ENCODE results near the gene CORO1C. TPM values are rescaled to one million over a fixed set of nuclear protein-coding genes. Genes with fewer than 3 reads are reported as not detected.
A peak's percentile ranks its signal among the peaks of the same experiment; 100 is the strongest.

The CORO1C gene
- total RNA-seq, 4 donors from 2014 or later = 277 to 473 (median 342) TPM

- H3K27me3 ChIP-seq = no peaks in the 10 kb centered on the region
- no peak overlapping the region for H3K27ac ChIP-seq
- H3K4me3 ChIP-seq = no peak overlapping the region
- peaks cover 0 to 32% (median 10%) of the 10 kb centered on the region in 3 donors for H3K4me1 ChIP-seq
- no peaks in the 10 kb centered on the region for H3K36me3 ChIP-seq
- ATAC-seq = no peak
- no peaks in the 10 kb centered on the region for H3K9me3 ChIP-seq
- 89 to 100% methylated on average over 1 to 3 of the region's 3 CpGs for WGBS, 2 donors (ENCODE audit: low coverage in 1 of 2)
- no peak for TF ChIP-seq EP300 (IDR thresholded peaks at IDR 0.05)
- no peak for TF ChIP-seq POLR2A (IDR thresholded peaks at IDR 0.05)
- TF ChIP-seq CTCF (IDR thresholded peaks at IDR 0.05) = no peak
- no peak for TF ChIP-seq POLR2AphosphoS5 (IDR thresholded peaks at IDR 0.05)
Observed at GRCh38 chr12:108747563-108747962, 16.2 kb upstream of the CORO1C start.

GRCh38 chr12:108745641-108746040 lies 14.3 kb upstream of the CORO1C start:
- no peak for ATAC-seq
- no peaks in the 10 kb centered on the region for H3K36me3 ChIP-seq
- no peaks in the 10 kb centered on the region for H3K9me3 ChIP-seq
- no peak overlapping the region for H3K27ac ChIP-seq
- WGBS, 2 donors (ENCODE audit: low coverage in 1 of 2) = 84% methylated on average over 3 of the region's 5 CpGs; no CpG with 5 or more reads in 1 of the 2 donors
- TF ChIP-seq POLR2A (IDR thresholded peaks at IDR 0.05) (no peak), CTCF (IDR thresholded peaks at IDR 0.05) (no peak), POLR2AphosphoS5 (IDR thresholded peaks at IDR 0.05) (no peak), EP300 (IDR thresholded peaks at IDR 0.05) (no peak)
- H3K4me3 ChIP-seq = no peak overlapping the region
- no peaks in the 10 kb centered on the region for H3K27me3 ChIP-seq
- peaks cover 0 to 17% (median 0%) of the 10 kb centered on the region in 3 donors for H3K4me1 ChIP-seq

DNA sequence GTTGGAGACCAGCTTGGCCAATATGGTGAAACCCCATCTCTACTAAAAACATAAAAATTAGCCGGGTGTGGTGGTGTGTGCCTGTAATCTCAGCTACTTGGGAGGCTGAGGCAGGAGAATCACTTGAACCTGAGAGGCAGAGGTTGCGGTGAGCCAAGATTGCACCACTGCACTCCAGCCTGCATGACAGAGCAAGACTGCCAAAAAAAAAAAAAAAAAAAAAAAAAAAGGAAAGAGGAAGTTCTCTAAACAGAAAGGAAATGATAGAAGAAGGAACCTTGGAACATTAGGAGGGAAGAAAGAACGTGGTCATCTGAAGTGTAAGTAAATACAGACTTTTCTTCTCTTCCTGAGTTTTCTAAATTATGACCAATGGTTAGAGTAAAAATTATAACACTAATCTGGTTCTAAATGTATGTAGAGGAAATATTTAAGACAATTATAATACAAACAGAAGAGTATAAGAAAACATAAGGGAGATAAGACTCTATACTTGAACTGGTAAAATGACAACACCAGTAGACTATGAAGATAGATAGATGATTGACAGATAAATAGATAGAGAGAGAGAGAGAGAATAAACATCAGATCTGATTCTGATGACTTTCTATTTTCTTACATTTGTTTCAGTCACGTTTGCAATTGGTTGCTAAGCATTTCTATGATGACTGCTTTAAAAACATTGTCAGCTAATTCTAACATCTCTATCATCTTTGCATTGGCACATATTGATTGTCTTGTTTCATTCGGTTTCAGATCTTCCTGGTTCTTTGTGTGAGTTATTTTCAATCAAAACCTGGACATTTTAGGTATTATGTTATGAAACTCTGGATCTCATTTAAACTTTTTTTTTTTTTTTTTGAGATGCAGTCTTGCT lies 12.9 kb upstream of the CORO1C start:
- no peaks in the 10 kb centered on the region for H3K9me3 ChIP-seq
- H3K4me3 ChIP-seq = no peak overlapping the region
- H3K4me1 ChIP-seq = peaks cover 0 to 8% (median 0%) of the 10 kb centered on the region in 3 donors
- TF ChIP-seq EP300 (IDR thresholded peaks at IDR 0.05) (no peak), POLR2AphosphoS5 (IDR thresholded peaks at IDR 0.05) (no peak), CTCF (IDR thresholded peaks at IDR 0.05) (no peak), POLR2A (IDR thresholded peaks at IDR 0.05) (no peak)
- WGBS, 2 donors (ENCODE audit: low coverage in 1 of 2) = 65 to 67% methylated on average over 3 to 4 of the region's 5 CpGs
- no peaks in the 10 kb centered on the region for H3K36me3 ChIP-seq
- no peak for ATAC-seq
- H3K27ac ChIP-seq = no peak overlapping the region
- no peaks in the 10 kb centered on the region for H3K27me3 ChIP-seq

DNA sequence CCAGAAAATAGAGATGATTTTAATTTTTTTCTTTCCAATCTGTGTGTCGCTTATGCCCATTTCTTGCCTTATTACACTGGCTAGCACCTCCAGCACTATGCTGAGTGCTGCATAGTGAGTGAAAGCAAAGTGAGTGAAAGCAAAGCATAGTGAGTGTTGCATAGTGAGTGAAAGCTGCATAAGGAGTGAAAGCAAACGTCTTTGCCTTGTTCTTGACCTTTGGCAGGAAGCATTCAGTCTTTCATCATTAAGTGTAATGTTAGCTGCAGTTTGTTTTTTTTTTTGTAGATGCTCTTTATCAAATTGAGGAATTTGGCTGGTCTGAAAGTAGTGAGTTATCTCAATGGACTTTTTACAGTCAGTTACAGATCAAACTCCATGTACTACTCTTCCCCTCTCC lies 6.9 kb upstream of the CORO1C start:
- no peak overlapping the region for H3K27ac ChIP-seq
- no peaks in the 10 kb centered on the region for H3K9me3 ChIP-seq
- no peak for ATAC-seq
- TF ChIP-seq EP300 (IDR thresholded peaks at IDR 0.05) = no peak
- no peak for TF ChIP-seq POLR2AphosphoS5 (IDR thresholded peaks at IDR 0.05)
- no peak for TF ChIP-seq CTCF (IDR thresholded peaks at IDR 0.05)
- TF ChIP-seq POLR2A (IDR thresholded peaks at IDR 0.05) = no peak
- 64 to 70% methylated on average over 2 of the region's 2 CpGs for WGBS, 2 donors (ENCODE audit: low coverage in 1 of 2)
- no peaks in the 10 kb centered on the region for H3K36me3 ChIP-seq
- no peaks in the 10 kb centered on the region for H3K27me3 ChIP-seq
- H3K4me1 ChIP-seq = peaks cover 0 to 4% (median 0%) of the 10 kb centered on the region in 3 donors
- no peak overlapping the region for H3K4me3 ChIP-seq

DNA sequence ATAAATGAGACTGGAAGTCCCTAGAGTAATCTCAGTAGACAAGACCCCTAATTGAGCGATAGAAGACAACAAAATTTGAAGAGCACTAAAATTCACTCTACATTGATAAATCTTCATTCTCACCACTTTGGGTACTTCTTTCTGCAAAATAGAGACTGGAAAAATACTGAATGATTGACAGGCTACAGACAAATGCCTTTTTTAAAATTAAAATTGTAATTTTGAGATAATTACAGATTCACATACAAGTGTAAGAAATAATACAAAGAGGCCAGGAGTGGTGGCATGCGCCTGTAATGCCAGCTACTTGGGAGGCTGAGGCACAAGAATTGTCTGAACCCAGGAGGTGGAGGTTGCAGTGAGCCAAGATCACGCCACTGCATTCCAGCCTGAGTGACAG lies 4.5 kb upstream of the CORO1C start:
- no peaks in the 10 kb centered on the region for H3K27me3 ChIP-seq
- H3K36me3 ChIP-seq = no peaks in the 10 kb centered on the region
- TF ChIP-seq POLR2AphosphoS5 (IDR thresholded peaks at IDR 0.05) (no peak), POLR2A (IDR thresholded peaks at IDR 0.05) (no peak), CTCF (IDR thresholded peaks at IDR 0.05) (no peak)
- WGBS, 2 donors (ENCODE audit: low coverage in 1 of 2) = 86 to 100% methylated on average over 2 of the region's 3 CpGs
- peaks cover 0 to 6% (median 6%) of the 10 kb centered on the region in 3 donors for H3K4me1 ChIP-seq
- ATAC-seq = no peak
- H3K27ac ChIP-seq = peak overlapping the region in 1 of 4 donors; percentile 99
- no peaks in the 10 kb centered on the region for H3K9me3 ChIP-seq
- H3K4me3 ChIP-seq = no peak overlapping the region

All from gastroesophageal sphincter (tissue), 4 donors.